ENCODE results near the gene AARSD1.

DNA sequence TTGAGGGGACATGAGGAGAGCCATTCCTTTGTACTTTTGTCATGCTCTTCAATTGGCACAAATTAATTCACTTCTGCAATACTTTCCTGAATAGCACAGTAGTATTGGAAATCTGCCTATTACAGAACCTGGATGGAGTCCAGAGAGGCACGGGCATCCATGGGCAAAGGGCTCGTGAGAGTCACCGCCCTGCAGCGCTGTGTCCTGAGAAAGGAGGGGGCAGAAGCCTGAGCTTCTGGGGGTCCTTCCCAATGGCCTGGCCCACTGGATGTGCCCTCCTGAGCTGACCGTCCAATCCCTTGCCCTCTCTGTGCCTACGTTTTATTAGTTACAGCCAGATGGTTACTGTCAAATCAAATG is 60.2 kb downstream of the AARSD1 start:
- TF ChIP-seq, protein P1, sequence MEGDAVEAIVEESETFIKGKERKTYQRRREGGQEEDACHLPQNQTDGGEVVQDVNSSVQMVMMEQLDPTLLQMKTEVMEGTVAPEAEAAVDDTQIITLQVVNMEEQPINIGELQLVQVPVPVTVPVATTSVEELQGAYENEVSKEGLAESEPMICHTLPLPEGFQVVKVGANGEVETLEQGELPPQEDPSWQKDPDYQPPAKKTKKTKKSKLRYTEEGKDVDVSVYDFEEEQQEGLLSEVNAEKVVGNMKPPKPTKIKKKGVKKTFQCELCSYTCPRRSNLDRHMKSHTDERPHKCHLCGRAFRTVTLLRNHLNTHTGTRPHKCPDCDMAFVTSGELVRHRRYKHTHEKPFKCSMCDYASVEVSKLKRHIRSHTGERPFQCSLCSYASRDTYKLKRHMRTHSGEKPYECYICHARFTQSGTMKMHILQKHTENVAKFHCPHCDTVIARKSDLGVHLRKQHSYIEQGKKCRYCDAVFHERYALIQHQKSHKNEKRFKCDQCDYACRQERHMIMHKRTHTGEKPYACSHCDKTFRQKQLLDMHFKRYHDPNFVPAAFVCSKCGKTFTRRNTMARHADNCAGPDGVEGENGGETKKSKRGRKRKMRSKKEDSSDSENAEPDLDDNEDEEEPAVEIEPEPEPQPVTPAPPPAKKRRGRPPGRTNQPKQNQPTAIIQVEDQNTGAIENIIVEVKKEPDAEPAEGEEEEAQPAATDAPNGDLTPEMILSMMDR (IDR thresholded peaks at IDR 0.05; ENCODE audit: low read length) = no peak
- TF ChIP-seq EZH2phosphoT487 (IDR thresholded peaks at IDR 0.05; ENCODE audit: low read length) = no peak
- TF ChIP-seq EZH2 (optimal IDR thresholded peaks at IDR 0.05; ENCODE audit: low read depth, low read length) = no peak
